ENCODE measurements around the gene PITPNC1. TPM values are rescaled to one million over a fixed set of nuclear protein-coding genes. Genes with fewer than 3 reads are reported as not detected.

Gene PITPNC1
- total and polyA plus RNA-seq, 2 donors (not counting 1 experiment from before 2014, with no cell fraction given), result 4.7 to 26.1 TPM

DNA sequence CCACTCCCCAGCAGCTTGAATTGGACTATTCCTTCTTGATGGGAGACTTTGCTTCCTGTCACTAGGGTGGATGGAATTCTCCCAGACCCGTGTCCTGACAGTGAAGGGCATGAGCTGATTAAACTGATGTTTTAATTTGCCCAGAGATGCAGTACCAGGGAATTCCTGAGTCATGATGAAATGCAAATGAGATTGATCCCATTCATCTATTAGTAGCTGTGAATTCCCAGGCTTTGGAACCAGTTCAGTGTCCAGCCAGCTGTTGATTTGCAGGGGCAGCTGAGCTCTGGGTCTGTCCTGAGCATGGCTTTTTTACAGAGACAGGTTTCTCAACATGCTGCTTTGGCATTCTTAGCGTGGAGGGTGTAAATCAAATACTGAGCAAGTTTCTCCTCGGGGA is 157.9 kb downstream of the PITPNC1 start:
- H3K4me1 ChIP-seq (ENCODE audit: control insufficient read depth in 2 of 2, insufficient read depth in 2 of 2, low read length in 2 of 2), result peaks cover 0 to 4% of the 10 kb centered on the region in 2 donors
- H3K4me2 ChIP-seq (replicated peaks; ENCODE audit: low read depth, low read length, poor library complexity, severe bottlenecking), result no peak overlapping the region
- H3K9me3 Mint-ChIP-seq (ENCODE audit: insufficient read depth), result peaks cover 2% of the 10 kb centered on the region
- H3K4me3 ChIP-seq (ENCODE audit: control extremely low read depth in 1 of 5, extremely low read depth in 1 of 5, insufficient read depth in 1 of 5, low read depth in 2 of 5, low read length in 4 of 5), result no peak overlapping the region
- no peak overlapping the region for H3K27ac Mint-ChIP-seq
- H3K27me3 ChIP-seq (replicated peaks in 1 of 4; ENCODE audit: control extremely low read depth in 1 of 4, control insufficient read depth in 3 of 4, insufficient read depth in 4 of 4, low read length in 3 of 4), result no peaks in the 10 kb centered on the region
- intact Hi-C loops (cut with micrococcal nuclease), result no loop called here
- H3K9me3 ChIP-seq (ENCODE audit: control extremely low read depth in 1 of 3, control insufficient read depth in 2 of 3, insufficient read depth in 1 of 3, low read length in 2 of 3), result no peaks in the 10 kb centered on the region
- H4K20me1 ChIP-seq (ENCODE audit: control insufficient read depth, insufficient read depth, low read length, poor library complexity, severe bottlenecking), result no peaks in the 10 kb centered on the region
- DNase-seq (no peak), ATAC-seq (ENCODE audit: low read depth) (no peak)
- no peak overlapping the region for H3K4me3 Mint-ChIP-seq
- no peak for TF ChIP-seq EZH2 (IDR thresholded peaks at IDR 0.05; ENCODE audit: borderline replicate concordance, insufficient read depth, low read depth, low read length, poor library complexity, severe bottlenecking)
- TF ChIP-seq, protein P1, sequence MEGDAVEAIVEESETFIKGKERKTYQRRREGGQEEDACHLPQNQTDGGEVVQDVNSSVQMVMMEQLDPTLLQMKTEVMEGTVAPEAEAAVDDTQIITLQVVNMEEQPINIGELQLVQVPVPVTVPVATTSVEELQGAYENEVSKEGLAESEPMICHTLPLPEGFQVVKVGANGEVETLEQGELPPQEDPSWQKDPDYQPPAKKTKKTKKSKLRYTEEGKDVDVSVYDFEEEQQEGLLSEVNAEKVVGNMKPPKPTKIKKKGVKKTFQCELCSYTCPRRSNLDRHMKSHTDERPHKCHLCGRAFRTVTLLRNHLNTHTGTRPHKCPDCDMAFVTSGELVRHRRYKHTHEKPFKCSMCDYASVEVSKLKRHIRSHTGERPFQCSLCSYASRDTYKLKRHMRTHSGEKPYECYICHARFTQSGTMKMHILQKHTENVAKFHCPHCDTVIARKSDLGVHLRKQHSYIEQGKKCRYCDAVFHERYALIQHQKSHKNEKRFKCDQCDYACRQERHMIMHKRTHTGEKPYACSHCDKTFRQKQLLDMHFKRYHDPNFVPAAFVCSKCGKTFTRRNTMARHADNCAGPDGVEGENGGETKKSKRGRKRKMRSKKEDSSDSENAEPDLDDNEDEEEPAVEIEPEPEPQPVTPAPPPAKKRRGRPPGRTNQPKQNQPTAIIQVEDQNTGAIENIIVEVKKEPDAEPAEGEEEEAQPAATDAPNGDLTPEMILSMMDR (IDR thresholded peaks at IDR 0.05), result no peak
- WGBS (ENCODE audit: insufficient coverage), result 96% methylated on average over 3 of the region's 3 CpGs
- H2AFZ ChIP-seq (ENCODE audit: insufficient read depth, low read depth, low read length, poor library complexity, severe bottlenecking), result no peak overlapping the region
- H3K4me1 Mint-ChIP-seq, result peaks cover 7% of the 10 kb centered on the region
- H3K27ac ChIP-seq (ENCODE audit: low read length in 2 of 2), result no peak overlapping the region
- H3K36me3 ChIP-seq (replicated peaks in 1 of 2; ENCODE audit: control extremely low read depth in 1 of 2, control insufficient read depth in 1 of 2, extremely low read depth in 1 of 2, insufficient read depth in 2 of 2, low read length in 1 of 2), result no peaks in the 10 kb centered on the region
- ChIA-PET CTCF (no interaction called here), POLR2A (no interaction called here)
- H3K79me2 ChIP-seq (ENCODE audit: control insufficient read depth, insufficient read depth, low read length), result no peaks in the 10 kb centered on the region
- H3K9ac ChIP-seq (ENCODE audit: low read length), result no peak overlapping the region
- H3K27me3 Mint-ChIP-seq, result no peaks in the 10 kb centered on the region

DNA sequence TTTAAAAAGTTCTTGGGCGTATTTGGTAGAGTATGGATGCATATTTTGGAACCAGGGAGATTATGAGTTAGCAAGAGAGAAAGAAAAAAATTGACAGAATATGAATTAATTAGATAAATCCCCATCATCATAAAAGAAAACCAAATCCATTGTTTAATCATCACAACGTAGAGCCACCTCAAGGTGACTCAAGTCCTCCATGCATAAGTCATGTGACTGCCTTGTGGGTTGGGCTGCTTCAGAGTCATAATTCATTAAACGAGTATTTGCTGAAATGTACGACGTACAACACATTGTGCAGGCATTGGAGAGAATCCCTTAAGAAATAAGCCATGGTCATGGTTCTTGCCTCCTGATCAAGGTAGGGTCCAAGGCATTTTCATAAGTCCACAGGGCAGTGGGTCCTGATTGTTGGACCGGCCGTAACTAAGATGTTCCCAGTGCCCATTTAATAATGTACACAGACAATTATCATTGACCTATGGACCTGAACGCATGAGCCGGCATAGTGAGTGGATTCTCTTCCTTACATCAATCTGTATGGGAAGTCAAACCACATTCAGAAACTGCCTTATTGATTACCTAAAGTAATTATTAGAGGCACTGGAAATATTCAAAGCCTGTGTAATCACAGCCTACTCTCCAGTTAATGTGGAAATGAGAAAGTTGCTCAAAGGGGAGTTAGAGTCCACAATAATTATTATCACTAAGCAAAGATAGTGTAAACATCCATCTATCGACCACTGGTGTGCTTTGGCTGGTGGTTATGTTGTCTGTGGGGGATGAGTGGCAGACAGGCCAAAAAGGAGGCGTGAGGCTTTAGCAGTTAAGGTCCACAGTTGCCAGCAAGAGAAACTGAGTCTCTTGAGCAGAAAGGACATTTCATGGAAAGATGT is 165.4 kb downstream of the PITPNC1 start:
- H3K4me1 ChIP-seq (ENCODE audit: control insufficient read depth in 2 of 2, insufficient read depth in 2 of 2, low read length in 2 of 2), result peaks cover 0 to 3% of the 10 kb centered on the region in 2 donors
- Mint-ChIP-seq H3K4me3 (no peak overlapping the region), H3K9me3 (ENCODE audit: insufficient read depth) (no peaks in the 10 kb centered on the region), H3K27ac (no peak overlapping the region), H3K4me1 (peaks cover 10% of the 10 kb centered on the region), H3K27me3 (no peaks in the 10 kb centered on the region)
- no peak overlapping the region for H3K9ac ChIP-seq (ENCODE audit: low read length)
- H3K27me3 ChIP-seq (replicated peaks in 1 of 4; ENCODE audit: control extremely low read depth in 1 of 4, control insufficient read depth in 3 of 4, insufficient read depth in 4 of 4, low read length in 3 of 4), result no peaks in the 10 kb centered on the region
- ChIA-PET POLR2A (no interaction called here), CTCF (no interaction called here)
- intact Hi-C loops (cut with micrococcal nuclease), result no loop called here
- H4K20me1 ChIP-seq (ENCODE audit: control insufficient read depth, insufficient read depth, low read length, poor library complexity, severe bottlenecking), result no peaks in the 10 kb centered on the region
- ATAC-seq (ENCODE audit: low read depth), result no peak
- no peaks in the 10 kb centered on the region for H3K9me3 ChIP-seq (ENCODE audit: control extremely low read depth in 1 of 3, control insufficient read depth in 2 of 3, insufficient read depth in 1 of 3, low read length in 2 of 3)
- WGBS (ENCODE audit: insufficient coverage), result 100% methylated on average over 6 of the region's 11 CpGs
- no peak for DNase-seq
- H3K79me2 ChIP-seq (ENCODE audit: control insufficient read depth, insufficient read depth, low read length), result no peaks in the 10 kb centered on the region
- TF ChIP-seq, protein P1 (IDR thresholded peaks at IDR 0.05), result no peak
- no peak for TF ChIP-seq EZH2 (IDR thresholded peaks at IDR 0.05; ENCODE audit: borderline replicate concordance, insufficient read depth, low read depth, low read length, poor library complexity, severe bottlenecking)
- no peak overlapping the region for H3K27ac ChIP-seq (ENCODE audit: low read length in 2 of 2)
- H3K36me3 ChIP-seq (replicated peaks in 1 of 2; ENCODE audit: control extremely low read depth in 1 of 2, control insufficient read depth in 1 of 2, extremely low read depth in 1 of 2, insufficient read depth in 2 of 2, low read length in 1 of 2), result no peaks in the 10 kb centered on the region
- no peak overlapping the region for H2AFZ ChIP-seq (ENCODE audit: insufficient read depth, low read depth, low read length, poor library complexity, severe bottlenecking)
- no peak overlapping the region for H3K4me2 ChIP-seq (replicated peaks; ENCODE audit: low read depth, low read length, poor library complexity, severe bottlenecking)
- H3K4me3 ChIP-seq (ENCODE audit: control extremely low read depth in 1 of 5, extremely low read depth in 1 of 5, insufficient read depth in 1 of 5, low read depth in 2 of 5, low read length in 4 of 5), result no peak overlapping the region
